HEK293 (cell line): ENCODE data around the gene IGFL3.

Source experiments
- CTCF ChIP-seq: fragments of 450-650 bp; formaldehyde crosslinking; IDR thresholded peaks from 2 replicates; pipeline ENCODE4 v1.5.1; 2016; ENCODE audit warnings: missing biosample characterization, missing genetic modification characterization
- ELK4 ChIP-seq: IDR thresholded peaks from 2 replicates; pipeline ENCODE4 v1.6.1; 2011; ENCODE audit warnings: mild to moderate bottlenecking, low read depth, low read length, borderline replicate concordance
- GLI4 ChIP-seq: fragments of 450-650 bp; formaldehyde crosslinking; IDR thresholded peaks from 2 replicates; pipeline ENCODE4 v1.5.1; 2016; ENCODE audit warnings: missing biosample characterization, missing genetic modification characterization
- GLIS2 ChIP-seq: fragments of 450-650 bp; formaldehyde crosslinking; IDR thresholded peaks from 2 replicates; pipeline ENCODE4 v1.5.1; 2016; ENCODE audit warnings: missing biosample characterization, missing genetic modification characterization
- OSR2 ChIP-seq: fragments of 450-650 bp; formaldehyde crosslinking; IDR thresholded peaks from 2 replicates; pipeline ENCODE4 v1.5.1; 2016; ENCODE audit warnings: missing biosample characterization, missing genetic modification characterization
- PBX3 ChIP-seq: sonication (generic); formaldehyde crosslinking; IDR thresholded peaks from 2 replicates; pipeline ENCODE4 v1.8.1; 2022; ENCODE audit warnings: mild to moderate bottlenecking, moderate library complexity, missing genetic modification reagents
- PRDM1 ChIP-seq: fragments of 450-650 bp; formaldehyde crosslinking; IDR thresholded peaks from 2 replicates; pipeline ENCODE4; 2016; ENCODE audit warnings: missing biosample characterization, missing genetic modification characterization
- SALL2 ChIP-seq: fragments of 450-650 bp; formaldehyde crosslinking; IDR thresholded peaks from 2 replicates; pipeline ENCODE4 v1.5.0; 2017; ENCODE audit warnings: missing biosample characterization, mild to moderate bottlenecking, missing genetic modification characterization, borderline replicate concordance
- SP3 ChIP-seq: fragments of 450-650 bp; formaldehyde crosslinking; IDR thresholded peaks from 2 replicates; pipeline ENCODE4 v1.5.1; 2016; ENCODE audit warnings: missing biosample characterization, missing genetic modification characterization
- TCF7L2 ChIP-seq: IDR thresholded peaks from 2 replicates; pipeline ENCODE4 v1.6.1; 2011; ENCODE audit warnings: low read depth, mild to moderate bottlenecking, inconsistent platforms, low read length, moderate library complexity, borderline replicate concordance
- YY2 ChIP-seq: fragments of 450-650 bp; formaldehyde crosslinking; IDR thresholded peaks from 2 replicates; pipeline ENCODE4 v1.5.1; 2016; ENCODE audit warnings: missing biosample characterization, missing genetic modification characterization
- ZBTB44 ChIP-seq: fragments of 450-650 bp; IDR thresholded peaks from 2 replicates; pipeline ENCODE4 v1.5.1; 2018; ENCODE audit warnings: missing biosample characterization, mild to moderate bottlenecking, missing genetic modification characterization
- ZIC2 ChIP-seq: fragments of 450-650 bp; formaldehyde crosslinking; IDR thresholded peaks from 2 replicates; pipeline ENCODE4 v1.5.1; 2016; ENCODE audit warnings: missing biosample characterization, missing genetic modification characterization
- ZNF10 ChIP-seq: fragments of 450-650 bp; formaldehyde crosslinking; IDR thresholded peaks from 2 replicates; pipeline ENCODE4 v1.5.1; 2017; ENCODE audit warnings: missing biosample characterization, missing genetic modification characterization
- ZNF138 ChIP-seq: fragments of 450-650 bp; formaldehyde crosslinking; IDR thresholded peaks from 2 replicates; pipeline ENCODE4 v1.5.1; 2016; ENCODE audit warnings: missing biosample characterization, missing genetic modification characterization, borderline replicate concordance
- ZNF16 ChIP-seq: fragments of 450-650 bp; formaldehyde crosslinking; IDR thresholded peaks from 2 replicates; pipeline ENCODE4 v1.5.1; 2016; ENCODE audit warnings: low read depth, missing biosample characterization, missing genetic modification characterization
- ZNF169 ChIP-seq: fragments of 450-650 bp; formaldehyde crosslinking; IDR thresholded peaks from 2 replicates; pipeline ENCODE4 v1.5.1; 2016; ENCODE audit warnings: missing biosample characterization, missing genetic modification characterization
- ZNF202 ChIP-seq: fragments of 450-650 bp; formaldehyde crosslinking; IDR thresholded peaks from 2 replicates; pipeline ENCODE4 v1.5.1; 2016; ENCODE audit warnings: missing biosample characterization, missing genetic modification characterization, borderline replicate concordance
- ZNF214 ChIP-seq: fragments of 450-650 bp; formaldehyde crosslinking; IDR thresholded peaks from 2 replicates; pipeline ENCODE4 v1.5.1; 2017; ENCODE audit warnings: missing biosample characterization, mild to moderate bottlenecking, missing genetic modification characterization, borderline replicate concordance
- ZNF248 ChIP-seq: fragments of 450-650 bp; formaldehyde crosslinking; IDR thresholded peaks from 2 replicates; pipeline ENCODE4 v1.5.1; 2017; ENCODE audit warnings: missing biosample characterization, missing genetic modification characterization
- ZNF501 ChIP-seq: fragments of 450-650 bp; formaldehyde crosslinking; IDR thresholded peaks from 2 replicates; pipeline ENCODE4 v1.5.1; 2016; ENCODE audit warnings: missing biosample characterization, missing genetic modification characterization
- ZNF518A ChIP-seq: fragments of 450-650 bp; formaldehyde crosslinking; conservative IDR thresholded peaks from 2 replicates; pipeline ENCODE4 v1.5.1; 2016; ENCODE audit warnings: low read depth, missing biosample characterization, missing genetic modification characterization
- ZNF530 ChIP-seq: fragments of 450-650 bp; formaldehyde crosslinking; IDR thresholded peaks from 2 replicates; pipeline ENCODE4 v1.5.1; 2016; ENCODE audit warnings: low read depth, missing biosample characterization, missing genetic modification characterization
- ZNF580 ChIP-seq: fragments of 450-650 bp; formaldehyde crosslinking; IDR thresholded peaks from 2 replicates; pipeline ENCODE4 v1.5.1; 2016; ENCODE audit warnings: missing biosample characterization, missing genetic modification characterization
- ZNF610 ChIP-seq: fragments of 450-650 bp; formaldehyde crosslinking; IDR thresholded peaks from 2 replicates; pipeline ENCODE4 v1.5.1; 2016; ENCODE audit warnings: missing biosample characterization, missing genetic modification characterization, borderline replicate concordance
- ZNF677 ChIP-seq: fragments of 450-650 bp; IDR thresholded peaks from 2 replicates; pipeline ENCODE4 v1.5.0; 2018; ENCODE audit warnings: missing biosample characterization, mild to moderate bottlenecking, missing genetic modification characterization, moderate library complexity
- ZNF776 ChIP-seq: fragments of 450-650 bp; formaldehyde crosslinking; IDR thresholded peaks from 2 replicates; pipeline ENCODE4 v1.5.0; 2017; ENCODE audit warnings: missing biosample characterization, missing genetic modification characterization, borderline replicate concordance
- ZNF791 ChIP-seq: fragments of 450-650 bp; formaldehyde crosslinking; IDR thresholded peaks from 2 replicates; pipeline ENCODE4 v1.5.1; 2016; ENCODE audit warnings: missing biosample characterization, missing genetic modification characterization

Gene IGFL3

GRCh38 chr19:46132508-46133100, 8.1 kb upstream of the IGFL3 start (continued):
- no peak for TF ChIP-seq ZNF138 (tag by site-specific recombination)
- no peak for TF ChIP-seq ZIC2 (tag by site-specific recombination)
- peak; percentile 14; the same call in 1 of the 2 replicates for TF ChIP-seq CTCF (tag by site-specific recombination)
- TF ChIP-seq ZNF530 (tag by site-specific recombination): 0 out of 2 replicates have a peak, but pooled peaks have one; percentile 50
- no peak for TF ChIP-seq ZNF677
- no peak for TF ChIP-seq ZNF580 (tag by site-specific recombination)
- TF ChIP-seq ELK4: no peak
- peak; percentile 99 for TF ChIP-seq PRDM1 (tag by site-specific recombination)
- no peak for TF ChIP-seq TCF7L2
- TF ChIP-seq ZNF501 (tag by site-specific recombination): 0 out of 2 replicates have a peak, but pooled peaks have one; percentile 19
- TF ChIP-seq ZNF169: peak; percentile 15; the same call in 1 of the 2 replicates
- no peak for TF ChIP-seq PBX3
- TF ChIP-seq ZBTB44 (tag by site-specific recombination): no peak
- no peak for TF ChIP-seq ZNF16 (tag by site-specific recombination)
- no peak; the same call in 1 of the 2 replicates for TF ChIP-seq YY2 (tag by site-specific recombination)
- no peak for TF ChIP-seq SP3
- TF ChIP-seq OSR2: no peak
- no peak for TF ChIP-seq ZNF610 (tag by site-specific recombination)
- no peak for TF ChIP-seq ZNF248
- no peak for TF ChIP-seq ZNF202 (tag by site-specific recombination)
- peak; percentile 66; the same call in 1 of the 2 replicates for TF ChIP-seq ZNF791 (tag by site-specific recombination)
- 0 out of 2 replicates have a peak, but pooled peaks have one; percentile 47 for TF ChIP-seq GLI4 (tag by site-specific recombination)
- TF ChIP-seq ZNF214: no peak
- TF ChIP-seq ZNF518A (tag by site-specific recombination): no peak
- no peak for TF ChIP-seq ZNF10 (tag by site-specific recombination)
- TF ChIP-seq SALL2: peak; percentile 63; the same call in 1 of the 2 replicates
- TF ChIP-seq ZNF776 (tag by site-specific recombination): peak; percentile 69; the same call in 1 of the 2 replicates
- no peak for TF ChIP-seq GLIS2 (tag by site-specific recombination)
